Cardiac muscle cell (in vitro differentiated cells and primary cell): ENCODE data around the gene GRID1. TPM values are rescaled to one million over a fixed set of nuclear protein-coding genes. Genes with fewer than 3 reads are reported as not detected.

Source experiments
- DNase-seq, 2 donors: peaks; one replicate each; pipeline versions ENCODE4 v3.0.0 to v3.0.0-alpha.2; 2010 to 2017; ENCODE audit warnings: low read depth in 1 of 2, low spot score in 1 of 2
- H3K27ac ChIP-seq: fragments of 200-600 bp; sonication (generic); 2 replicates; pipeline ENCODE4 v1.5.1; 2016
- H3K27me3 ChIP-seq: fragments of 200-600 bp; sonication (generic); 2 replicates; pipeline ENCODE4 v1.6.0; 2016; ENCODE audit warnings: control low read depth
- H3K36me3 ChIP-seq: fragments of 200-600 bp; sonication (generic); 2 replicates; pipeline ENCODE4 v1.5.1; 2016; ENCODE audit warnings: control low read depth
- H3K4me1 ChIP-seq: fragments of 200-600 bp; sonication (generic); 2 replicates; pipeline ENCODE4 v1.8.1; 2017; ENCODE audit warnings: low read depth, mild to moderate bottlenecking, mixed run types
- H3K4me3 ChIP-seq: fragments of 200-600 bp; sonication (generic); 2 replicates; pipeline ENCODE4 v1.5.1; 2016; ENCODE audit warnings: mild to moderate bottlenecking
- H3K9me3 ChIP-seq: fragments of 200-600 bp; sonication (generic); 2 replicates; pipeline ENCODE4 v1.5.1; 2017; ENCODE audit warnings: low read depth, mild to moderate bottlenecking, control low read depth
- CTCF ChIP-seq: IDR thresholded peaks from 2 replicates; pipeline ENCODE4 v1.5.1; 2012; ENCODE audit warnings: low read depth, mild to moderate bottlenecking, low read length
- polyA plus RNA-seq: library from polyadenylated mRNA; unstranded; fragments of >200 nt; fragmentation: Nextera tagmentation; extraction: Ambion mirVana; gene quantifications from 2 replicates; pipeline ENCODE4 v1.2.1, GENCODE V29; 2016
- total RNA-seq: library from RNA; depleted of rRNA; stranded (reverse); fragments of >200 nt; gene quantifications from 2 replicates; pipeline ENCODE4 v1.2.3, GENCODE V29; 2016

The GRID1 gene
- total and polyA plus RNA-seq, 2 experiments from 2014 or later = 1.5 to 1.6 TPM

- TF ChIP-seq CTCF = no peak
- Histone ChIP-seq H3K27me3 (peaks cover 3% of the 10 kb centered on the region), H3K9me3 (no peaks in the 10 kb centered on the region), H3K4me1 (no peaks in the 10 kb centered on the region), H3K36me3 (no peaks in the 10 kb centered on the region), H3K4me3 (no peak overlapping the region), H3K27ac (no peak overlapping the region)
- no peak for DNase-seq
Observed at GRCh38 chr10:86212391-86212700, 154.2 kb downstream of the GRID1 start.

GRCh38 chr10:86211691-86212390, 154.8 kb downstream of the GRID1 start:
- DNase-seq = no peak
- Histone ChIP-seq H3K9me3 (no peaks in the 10 kb centered on the region), H3K36me3 (no peaks in the 10 kb centered on the region), H3K27ac (no peak overlapping the region), H3K4me1 (no peaks in the 10 kb centered on the region), H3K27me3 (peaks cover 3% of the 10 kb centered on the region), H3K4me3 (no peak overlapping the region)
- no peak for TF ChIP-seq CTCF

- Histone ChIP-seq H3K27me3 (peaks cover 3% of the 10 kb centered on the region), H3K36me3 (no peaks in the 10 kb centered on the region), H3K4me1 (no peaks in the 10 kb centered on the region), H3K27ac (no peak overlapping the region), H3K4me3 (no peak overlapping the region), H3K9me3 (no peaks in the 10 kb centered on the region)
- no peak for DNase-seq
- no peak for TF ChIP-seq CTCF
Observed at GRCh38 chr10:86210416-86210815, 156.2 kb downstream of the GRID1 start.

GRCh38 chr10:86209726-86210125, 156.9 kb downstream of the GRID1 start:
- Histone ChIP-seq H3K4me1 (no peaks in the 10 kb centered on the region), H3K9me3 (no peaks in the 10 kb centered on the region), H3K27ac (no peak overlapping the region), H3K36me3 (no peaks in the 10 kb centered on the region), H3K27me3 (peaks cover 3% of the 10 kb centered on the region), H3K4me3 (no peak overlapping the region)
- no peak for DNase-seq
- TF ChIP-seq CTCF = no peak

- H3K4me1 ChIP-seq = no peaks in the 10 kb centered on the region
- H3K27me3 ChIP-seq = peaks cover 3% of the 10 kb centered on the region
- H3K36me3 ChIP-seq = no peaks in the 10 kb centered on the region
- no peaks in the 10 kb centered on the region for H3K9me3 ChIP-seq
- H3K27ac ChIP-seq = no peak overlapping the region
- no peak for TF ChIP-seq CTCF
- H3K4me3 ChIP-seq = no peak overlapping the region
- DNase-seq = no peak
Observed at GRCh38 chr10:86207226-86207625, 159.4 kb downstream of the GRID1 start.

- H3K27me3 ChIP-seq = peaks cover 3% of the 10 kb centered on the region
- no peak for DNase-seq
- H3K36me3 ChIP-seq = no peaks in the 10 kb centered on the region
- H3K4me3 ChIP-seq = no peak overlapping the region
- H3K9me3 ChIP-seq = no peaks in the 10 kb centered on the region
- no peaks in the 10 kb centered on the region for H3K4me1 ChIP-seq
- no peak overlapping the region for H3K27ac ChIP-seq
- TF ChIP-seq CTCF = no peak
Observed at GRCh38 chr10:86206240-86206579, 160.4 kb downstream of the GRID1 start.
